Gastroesophageal sphincter (tissue), 4 donors: ENCODE measurements around the gene CD226. TPM values are rescaled to one million over a fixed set of nuclear protein-coding genes. Genes with fewer than 3 reads are reported as not detected.

ENCODE experiments used
- ATAC-seq: fragments of 150-250 bp; one replicate; pipeline ENCODE4 v1.9.1; 2016; ENCODE audit warnings: mild to moderate bottlenecking, moderate library complexity
- H3K27ac ChIP-seq, 4 donors: fragments of 200-600 bp; sonication (generic) in 3 of 4; 1 replicate in 3 of 4; 2 replicates in 1 of 4; pipeline ENCODE4 v1.5.1; 2016 to 2019
- H3K27me3 ChIP-seq: fragments of 200-600 bp; sonication (generic); one replicate; pipeline ENCODE4 v1.5.1; 2019
- H3K36me3 ChIP-seq, 2 donors: fragments of 200-600 bp; sonication (generic); one replicate each; pipeline ENCODE4 v1.5.1; 2019; ENCODE audit warnings: control low read depth in 1 of 2
- H3K4me1 ChIP-seq, 3 donors: fragments of 200-600 bp; sonication (generic); 1 replicate in 2 of 3; 2 replicates in 1 of 3; pipeline ENCODE4 v1.5.1; 2016 to 2019; ENCODE audit warnings: control low read depth in 2 of 3
- H3K4me3 ChIP-seq, 2 donors: fragments of 200-600 bp; sonication (generic); one replicate each; pipeline ENCODE4 v1.5.1; 2019; ENCODE audit warnings: mild to moderate bottlenecking in 1 of 2, moderate library complexity in 1 of 2
- H3K9me3 ChIP-seq, 3 donors: fragments of 200-600 bp; sonication (generic); one replicate each; pipeline ENCODE4 v1.5.1; 2017 to 2019; ENCODE audit warnings: control low read depth in 2 of 3
- CTCF ChIP-seq, 4 experiments: fragments of 200-600 bp in 2 of 4; fragments of 450-650 bp in 2 of 4; sonication (generic) in 1 of 4; IDR thresholded peaks; one replicate each; pipeline ENCODE4 v1.5.1; 2017 to 2019; ENCODE audit warnings: antibody characterized with exemption in 4 of 4, mild to moderate bottlenecking in 2 of 4, moderate library complexity in 2 of 4
- EP300 ChIP-seq: sonication (generic); formaldehyde crosslinking; IDR thresholded peaks from one replicate; pipeline ENCODE4 v1.6.1; 2017; ENCODE audit warnings: antibody characterized with exemption, mild to moderate bottlenecking
- POLR2A ChIP-seq, 2 donors: fragments of 450-650 bp; IDR thresholded peaks; one replicate each; pipeline ENCODE4 v1.6.1; 2017; ENCODE audit warnings: antibody characterized with exemption in 2 of 2, mild to moderate bottlenecking in 2 of 2, moderate library complexity in 1 of 2
- POLR2AphosphoS5 ChIP-seq: sonication (generic); formaldehyde crosslinking; IDR thresholded peaks from one replicate; pipeline ENCODE4 v1.6.1; 2017; ENCODE audit warnings: antibody characterized with exemption
- WGBS, 2 donors: methylation state at CpG; one replicate each; pipeline ENCODE4 v1.1.5; 2018; ENCODE audit warnings: low coverage in 1 of 2; 5-methylcytosine and 5-hydroxymethylcytosine counted together
- total RNA-seq, 4 donors: library from RNA; depleted of rRNA; stranded (reverse); fragments of >200 nt; gene quantifications; one replicate each; pipeline ENCODE4 v1.1.0, GENCODE V29; 2016

CD226 gene
- total RNA-seq, 4 donors from 2014 or later, result 0.66 to 2.8 (median 0.87) TPM

- 100% methylated on average over 1 of the region's 1 CpG for WGBS, 2 donors
Observed at GRCh38 chr18:69830189-69830588, 117.5 kb downstream of the CD226 start.

GRCh38 chr18:69820538-69820937 lies 127.1 kb downstream of the CD226 start:
- WGBS, 2 donors, result 89 to 93% methylated on average over 4 of the region's 4 CpGs
- H3K4me1 ChIP-seq, result no peaks in the 10 kb centered on the region

More at GRCh38 chr18:69830189-69830588, 117.5 kb downstream of the CD226 start:
- H3K4me3 ChIP-seq, result no peak overlapping the region
- no peaks in the 10 kb centered on the region for H3K27me3 ChIP-seq
- H3K9me3 ChIP-seq, result no peaks in the 10 kb centered on the region
- H3K27ac ChIP-seq, result no peak overlapping the region
- ATAC-seq, result no peak
- TF ChIP-seq CTCF (IDR thresholded peaks at IDR 0.05) (no peak), EP300 (no peak), POLR2AphosphoS5 (no peak), POLR2A (IDR thresholded peaks at IDR 0.05) (no peak)
- no peaks in the 10 kb centered on the region for H3K36me3 ChIP-seq
- H3K4me1 ChIP-seq, result no peaks in the 10 kb centered on the region

GRCh38 chr18:69819460-69819859 lies 128.2 kb downstream of the CD226 start:
- Histone ChIP-seq H3K27me3 (no peaks in the 10 kb centered on the region), H3K4me1 (no peaks in the 10 kb centered on the region), H3K36me3 (no peaks in the 10 kb centered on the region), H3K27ac (no peak overlapping the region), H3K4me3 (no peak overlapping the region), H3K9me3 (no peaks in the 10 kb centered on the region)
- TF ChIP-seq EP300, result no peak
- ATAC-seq, result no peak
- WGBS, 2 donors, result 68 to 70% methylated on average over 2 of the region's 2 CpGs

More at GRCh38 chr18:69820538-69820937, 127.1 kb downstream of the CD226 start:
- no peaks in the 10 kb centered on the region for H3K27me3 ChIP-seq
- TF ChIP-seq EP300 (no peak), CTCF (IDR thresholded peaks at IDR 0.05) (no peak), POLR2AphosphoS5 (no peak), POLR2A (IDR thresholded peaks at IDR 0.05) (no peak)
- no peaks in the 10 kb centered on the region for H3K9me3 ChIP-seq
- H3K4me3 ChIP-seq, result no peak overlapping the region
- no peaks in the 10 kb centered on the region for H3K36me3 ChIP-seq
- H3K27ac ChIP-seq, result no peak overlapping the region
- ATAC-seq, result no peak

- no peak overlapping the region for H3K4me3 ChIP-seq
- no peaks in the 10 kb centered on the region for H3K27me3 ChIP-seq
- H3K27ac ChIP-seq, result no peak overlapping the region
- H3K4me1 ChIP-seq, result no peaks in the 10 kb centered on the region
- ATAC-seq, result no peak
- H3K9me3 ChIP-seq, result no peaks in the 10 kb centered on the region
- H3K36me3 ChIP-seq, result no peaks in the 10 kb centered on the region
- WGBS, 2 donors, result 55 to 76% methylated on average over 5 of the region's 5 CpGs
- TF ChIP-seq POLR2A (IDR thresholded peaks at IDR 0.05) (no peak), CTCF (IDR thresholded peaks at IDR 0.05) (no peak), POLR2AphosphoS5 (no peak), EP300 (no peak)
Observed at GRCh38 chr18:69817335-69817940, 130.2 kb downstream of the CD226 start.

GRCh38 chr18:69814861-69815385 lies 132.8 kb downstream of the CD226 start:
- WGBS, 2 donors, result 67 to 91% methylated on average over 2 to 4 of the region's 4 CpGs
- no peak for ATAC-seq
- Histone ChIP-seq H3K27me3 (no peaks in the 10 kb centered on the region), H3K36me3 (no peaks in the 10 kb centered on the region), H3K4me3 (no peak overlapping the region), H3K4me1 (no peaks in the 10 kb centered on the region), H3K9me3 (peaks cover 0 to 7% (median 0%) of the 10 kb centered on the region in 3 donors), H3K27ac (no peak overlapping the region)
- TF ChIP-seq CTCF (IDR thresholded peaks at IDR 0.05), result no peak
- TF ChIP-seq POLR2A (IDR thresholded peaks at IDR 0.05), result no peak
- TF ChIP-seq POLR2AphosphoS5, result no peak
- TF ChIP-seq EP300, result no peak
